AG04450 (cell line): ENCODE results near the gene IGLL5. TPM values are rescaled to one million over a fixed set of nuclear protein-coding genes. Genes with fewer than 3 reads are reported as not detected.

Experiments
- CTCF ChIA-PET: fragments of 300-600, 350-600 bp; formaldehyde crosslinking; extraction: SDS; loops from one replicate; lab custom pipeline; 2022; ENCODE audit warnings: antibody characterized with exemption, inconsistent platforms; lab: Charles Lee
- POLR2A ChIA-PET: fragments of 350-600 bp; formaldehyde crosslinking; extraction: SDS; loops from one replicate; lab custom pipeline; 2021; ENCODE audit warnings: antibody characterized with exemption, inconsistent platforms; lab: Yijun Ruan, JAX
- DNase-seq: peaks from one replicate; pipeline ENCODE4 v3.0.0-alpha.2; 2011; ENCODE audit warnings: low read depth, low spot score
- H3K27ac ChIP-seq: one replicate; pipeline ENCODE4 v1.5.1; 2012; ENCODE audit warnings: low read depth, low read length, control low read depth
- H3K27me3 ChIP-seq: one replicate; pipeline ENCODE4 v1.6.0; 2012; ENCODE audit warnings: low read length; ENCODE audit not compliant: control insufficient read depth, insufficient read depth
- H3K4me3 ChIP-seq: 2 replicates; pipeline ENCODE4 v1.5.1; 2011; ENCODE audit warnings: mild to moderate bottlenecking, low read depth, low read length, control low read depth
- H3K9me3 ChIP-seq: 2 replicates; pipeline ENCODE4 v1.5.1; 2012; ENCODE audit warnings: low read length; ENCODE audit not compliant: control insufficient read depth, insufficient read depth
- polyA plus RNA-seq: library from polyadenylated mRNA; depleted of rRNA; stranded (reverse); fragments of >200 nt; gene quantifications from 2 replicates; pipeline ENCODE4 v1.2.3, GENCODE V29; 2011
- TF ChIP-seq, protein P1 (sequence below): IDR thresholded peaks from 2 replicates; pipeline ENCODE4 v1.5.1; 2011; ENCODE audit warnings: low read depth, low read length, control low read depth, inconsistent platforms

The IGLL5 gene
- polyA plus RNA-seq, 1 experiment = not detected

GRCh38 chr22:22880645-22881044 is 7.0 kb upstream of the IGLL5 start:
- ChIA-PET POLR2A (no interaction called here), CTCF (interaction anchor here (1.7 kb wide), 1 partner anchor 32 kb away, joined by 4 read pairs; no protein-coding TSS in a partner anchor)
- H3K9me3 ChIP-seq = no peaks in the 10 kb centered on the region
- no peak for DNase-seq
- peaks cover 4% of the 10 kb centered on the region for H3K27me3 ChIP-seq
- no peak overlapping the region for H3K27ac ChIP-seq
- H3K4me3 ChIP-seq = no peak overlapping the region
- TF ChIP-seq, protein P1, sequence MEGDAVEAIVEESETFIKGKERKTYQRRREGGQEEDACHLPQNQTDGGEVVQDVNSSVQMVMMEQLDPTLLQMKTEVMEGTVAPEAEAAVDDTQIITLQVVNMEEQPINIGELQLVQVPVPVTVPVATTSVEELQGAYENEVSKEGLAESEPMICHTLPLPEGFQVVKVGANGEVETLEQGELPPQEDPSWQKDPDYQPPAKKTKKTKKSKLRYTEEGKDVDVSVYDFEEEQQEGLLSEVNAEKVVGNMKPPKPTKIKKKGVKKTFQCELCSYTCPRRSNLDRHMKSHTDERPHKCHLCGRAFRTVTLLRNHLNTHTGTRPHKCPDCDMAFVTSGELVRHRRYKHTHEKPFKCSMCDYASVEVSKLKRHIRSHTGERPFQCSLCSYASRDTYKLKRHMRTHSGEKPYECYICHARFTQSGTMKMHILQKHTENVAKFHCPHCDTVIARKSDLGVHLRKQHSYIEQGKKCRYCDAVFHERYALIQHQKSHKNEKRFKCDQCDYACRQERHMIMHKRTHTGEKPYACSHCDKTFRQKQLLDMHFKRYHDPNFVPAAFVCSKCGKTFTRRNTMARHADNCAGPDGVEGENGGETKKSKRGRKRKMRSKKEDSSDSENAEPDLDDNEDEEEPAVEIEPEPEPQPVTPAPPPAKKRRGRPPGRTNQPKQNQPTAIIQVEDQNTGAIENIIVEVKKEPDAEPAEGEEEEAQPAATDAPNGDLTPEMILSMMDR = no peak

DNA sequence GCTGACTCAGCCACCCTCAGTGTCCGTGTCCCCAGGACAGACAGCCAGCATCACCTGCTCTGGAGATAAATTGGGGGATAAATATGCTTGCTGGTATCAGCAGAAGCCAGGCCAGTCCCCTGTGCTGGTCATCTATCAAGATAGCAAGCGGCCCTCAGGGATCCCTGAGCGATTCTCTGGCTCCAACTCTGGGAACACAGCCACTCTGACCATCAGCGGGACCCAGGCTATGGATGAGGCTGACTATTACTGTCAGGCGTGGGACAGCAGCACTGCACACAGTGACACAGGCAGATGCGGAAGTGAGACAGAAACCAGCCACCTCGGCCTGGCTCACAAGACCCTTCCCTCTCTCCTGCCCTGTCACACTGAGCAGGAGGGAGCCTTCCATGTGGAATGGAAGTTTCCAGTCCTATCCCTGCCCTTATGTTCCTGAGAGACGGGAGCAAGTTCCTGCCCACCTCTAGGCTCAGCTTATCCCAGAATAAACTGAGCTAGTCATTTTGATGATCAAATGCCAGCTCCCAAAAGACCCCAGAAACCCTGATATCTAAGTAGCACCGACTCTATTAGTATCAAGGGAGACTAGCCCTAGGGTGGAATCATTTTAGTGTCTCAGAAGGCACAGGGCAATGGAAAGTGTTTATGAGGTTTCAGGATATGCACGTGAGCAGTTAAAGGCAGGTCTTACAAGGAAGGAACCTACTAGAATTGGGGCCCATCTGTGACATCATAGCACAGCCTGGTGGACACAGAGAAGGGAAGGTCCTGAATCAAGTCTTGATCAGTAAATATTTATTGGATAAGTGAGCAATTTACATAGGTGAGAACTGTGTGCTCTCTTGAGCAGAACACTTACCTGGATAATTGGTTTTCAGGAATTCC is 6.3 kb upstream of the IGLL5 start:
- H3K27me3 ChIP-seq = peaks cover 4% of the 10 kb centered on the region
- no peaks in the 10 kb centered on the region for H3K9me3 ChIP-seq
- no peak for DNase-seq
- H3K4me3 ChIP-seq = no peak overlapping the region
- TF ChIP-seq, protein P1 = no peak
- no peak overlapping the region for H3K27ac ChIP-seq
- CTCF ChIA-PET = interaction anchor here (0.5 to 1.7 kb wide), 2 partner anchors 33 to 285 kb away, joined by 4 read pairs; no protein-coding TSS in a partner anchor
- POLR2A ChIA-PET = no interaction called here

DNA sequence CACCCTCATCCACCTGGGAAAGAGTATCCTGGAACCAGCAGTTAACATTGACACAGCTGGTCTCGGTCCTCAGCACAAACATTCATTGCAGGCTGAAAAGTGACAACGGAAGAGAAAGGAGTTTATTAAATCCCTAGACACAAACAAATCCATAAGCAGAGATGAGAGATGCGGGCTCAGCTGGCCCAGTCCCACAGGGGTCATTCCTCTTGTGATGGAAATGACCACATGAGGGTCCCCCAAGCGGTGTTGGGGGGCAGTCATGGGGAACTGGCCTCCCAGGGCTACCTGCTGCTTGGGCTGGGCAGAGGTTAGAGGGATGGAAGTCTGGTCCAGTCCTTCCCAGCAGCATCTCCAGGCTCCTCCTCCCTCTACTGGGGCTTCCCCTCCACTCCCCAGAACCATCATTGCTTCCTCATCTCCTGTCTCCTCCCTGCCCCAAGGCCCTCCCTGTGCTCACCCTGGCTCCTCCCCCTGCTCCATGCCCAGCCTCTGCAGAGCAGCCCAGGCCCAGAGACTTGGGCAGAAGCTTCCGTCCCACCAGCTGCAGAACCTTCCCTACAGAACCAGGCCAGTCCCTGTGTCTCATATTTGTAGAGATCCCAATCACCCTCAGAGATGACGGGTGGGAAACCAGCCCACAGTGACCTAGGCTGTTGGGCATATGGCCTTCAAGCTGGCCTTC is 5.4 kb upstream of the IGLL5 start:
- H3K4me3 ChIP-seq = no peak overlapping the region
- TF ChIP-seq, protein P1 = no peak
- H3K9me3 ChIP-seq = no peaks in the 10 kb centered on the region
- no peak for DNase-seq
- H3K27ac ChIP-seq = no peak overlapping the region
- POLR2A ChIA-PET = no interaction called here
- H3K27me3 ChIP-seq = peaks cover 4% of the 10 kb centered on the region
- CTCF ChIA-PET = interaction anchor here (0.5 kb wide), 1 partner anchor 286 kb away, joined by 4 read pairs; no protein-coding TSS in a partner anchor

DNA sequence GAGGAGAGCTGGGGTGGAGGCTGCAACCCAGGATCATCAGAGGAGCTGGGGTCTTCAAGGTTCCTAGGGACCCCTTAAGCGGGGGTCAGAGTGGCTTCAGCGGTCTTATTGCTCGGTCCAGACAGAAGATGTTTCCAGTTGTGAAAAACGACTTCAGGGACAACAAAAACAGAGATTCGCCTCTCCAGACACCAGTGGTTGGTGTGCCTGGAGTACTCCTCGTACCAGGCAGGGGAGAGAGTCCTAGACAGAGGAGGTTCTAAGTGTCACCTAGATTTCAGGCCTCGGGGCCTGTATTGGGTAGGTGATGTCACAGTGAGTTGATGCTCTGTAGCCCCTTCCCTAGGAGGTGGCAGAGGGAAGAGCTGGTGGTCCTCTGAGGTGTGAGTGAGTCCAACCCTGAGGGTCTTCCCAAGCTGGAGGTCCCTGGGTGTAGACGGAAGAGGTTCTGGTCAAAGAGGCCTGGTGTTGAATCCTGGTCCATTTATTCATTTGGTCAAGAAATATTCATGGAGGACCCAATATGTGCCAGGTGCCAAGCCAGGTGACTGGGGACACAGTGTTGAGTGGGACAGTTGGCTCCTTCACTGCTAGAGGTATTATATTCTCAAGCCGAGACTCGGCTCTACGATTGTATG is 4.4 kb upstream of the IGLL5 start:
- H3K27ac ChIP-seq = no peak overlapping the region
- no peak overlapping the region for H3K4me3 ChIP-seq
- H3K9me3 ChIP-seq = no peaks in the 10 kb centered on the region

More for the DNA sequence above, 4.4 kb upstream of the IGLL5 start:
- POLR2A ChIA-PET = interaction anchor here (0.7 kb wide), 1 partner anchor 432 kb away, joined by 3 read pairs; no protein-coding TSS in a partner anchor
- TF ChIP-seq, protein P1 = no peak
- peaks cover 4% of the 10 kb centered on the region for H3K27me3 ChIP-seq
- DNase-seq = no peak
- CTCF ChIA-PET = interaction anchor here (0.6 to 1.8 kb wide), 14 partner anchors 8 to 421 kb away, joined by 3 to 22 read pairs (median 6); no protein-coding TSS in a partner anchor
